ES-I3 (cell line): ENCODE measurements around the gene GGT6.
A peak's percentile ranks its signal among the peaks of the same experiment; 100 is the strongest.
"Not testable (repeated sequence)": the region's sequence is repeated elsewhere in the genome, so short reads cannot be mapped to it uniquely, and the experiment has no call there.

Experiments
- H3K36me3 ChIP-seq: 2 replicates; pipeline ENCODE4 v1.6.1; 2013; ENCODE audit warnings: mild to moderate bottlenecking, low read length, control low read depth, moderate library complexity; ENCODE audit not compliant: insufficient read depth
- H3K4me1 ChIP-seq: 2 replicates; pipeline ENCODE4 v1.6.1; 2013; ENCODE audit warnings: mild to moderate bottlenecking, control low read depth, low read length; ENCODE audit not compliant: insufficient read depth
- H3K9ac ChIP-seq: 2 replicates; pipeline ENCODE4 v1.6.1; 2013; ENCODE audit warnings: low read depth, mild to moderate bottlenecking, low read length, moderate library complexity
- H3K9me3 ChIP-seq: 2 replicates; pipeline ENCODE4 v1.6.1; 2013; ENCODE audit warnings: mild to moderate bottlenecking, low read length, moderate library complexity; ENCODE audit not compliant: control insufficient read depth, insufficient read depth

Gene GGT6

GRCh38 chr17:4586043-4586442 is 25.7 kb upstream of the GGT6 start:
- H3K9me3 ChIP-seq = no peaks in the 10 kb centered on the region
- no peak overlapping the region for H3K9ac ChIP-seq
- peaks cover 13% of the 10 kb centered on the region for H3K4me1 ChIP-seq
- no peaks in the 10 kb centered on the region for H3K36me3 ChIP-seq

- Histone ChIP-seq H3K4me1 (peaks cover 13% of the 10 kb centered on the region), H3K36me3 (no peaks in the 10 kb centered on the region)
Measured at GRCh38 chr17:4585638-4585994, 25.2 kb upstream of the GGT6 start.

GRCh38 chr17:4584917-4585637 is 24.7 kb upstream of the GGT6 start:
- Histone ChIP-seq H3K9me3 (no peaks in the 10 kb centered on the region), H3K9ac (peak overlapping the region; percentile 77; the same call in 1 of the 2 replicates), H3K4me1 (peaks cover 13% of the 10 kb centered on the region), H3K36me3 (no peaks in the 10 kb centered on the region)

More at GRCh38 chr17:4585638-4585994, 25.2 kb upstream of the GGT6 start:
- no peaks in the 10 kb centered on the region for H3K9me3 ChIP-seq
- H3K9ac ChIP-seq = peak overlapping the region; percentile 77; the same call in 1 of the 2 replicates

GRCh38 chr17:4584101-4584916 is 23.9 kb upstream of the GGT6 start, which contains the start of gene SMTNL2:
Gene SMTNL2 (plus strand): TSS chr17:4584529. CDS start chr17:4584606, 77 bp downstream.
- peak within 1 kb of the TSS; percentile 77 for H3K9ac ChIP-seq
- H3K36me3 ChIP-seq = no peaks in the 10 kb centered on the region
- H3K4me1 ChIP-seq = peaks cover 13% of the 10 kb centered on the region
- no peaks in the 10 kb centered on the region for H3K9me3 ChIP-seq

GRCh38 chr17:4583782-4584100 is 23.4 kb upstream of the GGT6 start:
- Histone ChIP-seq H3K4me1 (peaks cover 13% of the 10 kb centered on the region), H3K9ac (peak overlapping the region; percentile 77), H3K9me3 (no peaks in the 10 kb centered on the region), H3K36me3 (no peaks in the 10 kb centered on the region)

- Histone ChIP-seq H3K36me3 (no peaks in the 10 kb centered on the region), H3K9ac (peak overlapping the region; percentile 77; the same call in 1 of the 2 replicates), H3K9me3 (no peaks in the 10 kb centered on the region), H3K4me1 (peaks cover 13% of the 10 kb centered on the region)
Measured at GRCh38 chr17:4583206-4583605, 22.8 kb upstream of the GGT6 start.

GRCh38 chr17:4582691-4583090 is 22.3 kb upstream of the GGT6 start:
- Histone ChIP-seq H3K9me3 (no peaks in the 10 kb centered on the region), H3K9ac (no peak overlapping the region)

GRCh38 chr17:4582101-4582501 is 21.7 kb upstream of the GGT6 start:
- H3K4me1 ChIP-seq = peaks cover 17% of the 10 kb centered on the region
- H3K9ac ChIP-seq = no peak overlapping the region
- no peaks in the 10 kb centered on the region for H3K36me3 ChIP-seq
- no peaks in the 10 kb centered on the region for H3K9me3 ChIP-seq

More at GRCh38 chr17:4582691-4583090, 22.3 kb upstream of the GGT6 start:
- H3K4me1 ChIP-seq = peaks cover 13% of the 10 kb centered on the region
- H3K36me3 ChIP-seq = no peaks in the 10 kb centered on the region

GRCh38 chr17:4580291-4580690 is 19.9 kb upstream of the GGT6 start:
- peaks cover 30% of the 10 kb centered on the region for H3K4me1 ChIP-seq
- no peak overlapping the region for H3K9ac ChIP-seq
- no peaks in the 10 kb centered on the region for H3K9me3 ChIP-seq
- H3K36me3 ChIP-seq = no peaks in the 10 kb centered on the region

GRCh38 chr17:4579678-4580077 is 19.3 kb upstream of the GGT6 start:
- Histone ChIP-seq H3K9ac (no peak overlapping the region), H3K36me3 (no peaks in the 10 kb centered on the region), H3K4me1 (peaks cover 30% of the 10 kb centered on the region), H3K9me3 (no peaks in the 10 kb centered on the region)

- peaks cover 27% of the 10 kb centered on the region for H3K4me1 ChIP-seq
- not testable (repeated sequence) for H3K9ac ChIP-seq, H3K9me3 ChIP-seq, H3K36me3 ChIP-seq
Measured at GRCh38 chr17:4578349-4578748, 18.0 kb upstream of the GGT6 start.

- H3K4me1 ChIP-seq = peaks cover 20% of the 10 kb centered on the region
- H3K9me3 ChIP-seq = no peaks in the 10 kb centered on the region
- no peaks in the 10 kb centered on the region for H3K36me3 ChIP-seq
- no peak overlapping the region for H3K9ac ChIP-seq
Measured at GRCh38 chr17:4577386-4577993, 17.1 kb upstream of the GGT6 start.

- H3K9ac ChIP-seq = no peak overlapping the region
- H3K9me3 ChIP-seq = no peaks in the 10 kb centered on the region
- no peaks in the 10 kb centered on the region for H3K36me3 ChIP-seq
- peaks cover 18% of the 10 kb centered on the region for H3K4me1 ChIP-seq
Measured at GRCh38 chr17:4576729-4577322, 16.4 kb upstream of the GGT6 start.

GRCh38 chr17:4576161-4576558 is 15.8 kb upstream of the GGT6 start:
- H3K36me3 ChIP-seq = no peaks in the 10 kb centered on the region
- no peaks in the 10 kb centered on the region for H3K9me3 ChIP-seq
- no peak overlapping the region for H3K9ac ChIP-seq
- H3K4me1 ChIP-seq = peaks cover 18% of the 10 kb centered on the region
